HG02642 (cell line): ENCODE measurements around the gene BTBD17.

ENCODE experiments used
- ATAC-seq: cut with Tn5 transposase; IDR thresholded peaks from one replicate; pipeline ENCODE4 v1.9.1; 2021; ENCODE audit warnings: mild to moderate bottlenecking; ENCODE audit not compliant: unreplicated experiment, poor library complexity

BTBD17 gene

GRCh38 chr17:74389084-74389753 is 27.6 kb upstream of the BTBD17 start:
- no peak for ATAC-seq

- ATAC-seq: no peak
Observed at GRCh38 chr17:74387365-74388218, 25.9 kb upstream of the BTBD17 start.

- ATAC-seq: no peak
Observed at GRCh38 chr17:74386386-74386785, 24.7 kb upstream of the BTBD17 start.

- no peak for ATAC-seq
Observed at GRCh38 chr17:74385201-74385600, 23.5 kb upstream of the BTBD17 start.

GRCh38 chr17:74383141-74383540 is 21.5 kb upstream of the BTBD17 start:
- ATAC-seq: no peak

GRCh38 chr17:74380959-74381808 is 19.5 kb upstream of the BTBD17 start:
- ATAC-seq: no peak

- ATAC-seq: no peak
Observed at GRCh38 chr17:74380086-74380958, 18.7 kb upstream of the BTBD17 start.

- ATAC-seq: peak; percentile 76
Observed at GRCh38 chr17:74379495-74380085, 17.9 kb upstream of the BTBD17 start.

- ATAC-seq: no peak
Observed at GRCh38 chr17:74374858-74375257, 13.2 kb upstream of the BTBD17 start.

- ATAC-seq: no peak
Observed at GRCh38 chr17:74373838-74374606, 12.4 kb upstream of the BTBD17 start.

GRCh38 chr17:74372426-74372825 is 10.8 kb upstream of the BTBD17 start:
- ATAC-seq: no peak

- no peak for ATAC-seq
Observed at GRCh38 chr17:74371653-74372147, 10.0 kb upstream of the BTBD17 start.

- ATAC-seq: no peak
Observed at GRCh38 chr17:74369665-74370490, 8.2 kb upstream of the BTBD17 start.

GRCh38 chr17:74369221-74369620 is 7.6 kb upstream of the BTBD17 start:
- ATAC-seq: no peak

GRCh38 chr17:74368341-74369081 is 6.8 kb upstream of the BTBD17 start:
- ATAC-seq: no peak

- no peak for ATAC-seq
Observed at GRCh38 chr17:74367206-74367605, 5.5 kb upstream of the BTBD17 start, which contains the start of gene GPR142. TSS of gene GPR142 (plus strand) at chr17:74367506. CDS start at chr17:74369541, 2,035 bp downstream.
